ENCODE data around the gene MICAL3.

DNA sequence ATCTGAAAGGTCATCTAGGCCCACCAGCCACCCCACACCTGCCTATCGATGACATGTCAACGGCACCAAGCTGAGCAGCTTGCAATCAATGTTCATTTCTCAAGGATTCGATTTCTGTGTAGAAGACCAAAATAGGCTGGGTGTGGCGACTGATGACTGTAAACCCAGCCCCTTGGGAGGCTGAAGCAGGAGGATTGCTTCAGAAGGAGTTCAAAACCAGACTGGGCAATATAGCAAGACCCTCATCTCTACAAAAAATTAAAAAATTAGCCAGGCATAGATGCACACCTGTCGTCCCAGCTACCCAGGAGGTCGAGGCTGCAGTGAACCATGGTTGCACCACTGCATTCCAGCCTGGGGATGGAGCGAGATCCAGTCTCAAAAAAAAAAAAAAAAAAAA lies 108.7 kb downstream of the MICAL3 start:
- TF ChIP-seq, protein P1, sequence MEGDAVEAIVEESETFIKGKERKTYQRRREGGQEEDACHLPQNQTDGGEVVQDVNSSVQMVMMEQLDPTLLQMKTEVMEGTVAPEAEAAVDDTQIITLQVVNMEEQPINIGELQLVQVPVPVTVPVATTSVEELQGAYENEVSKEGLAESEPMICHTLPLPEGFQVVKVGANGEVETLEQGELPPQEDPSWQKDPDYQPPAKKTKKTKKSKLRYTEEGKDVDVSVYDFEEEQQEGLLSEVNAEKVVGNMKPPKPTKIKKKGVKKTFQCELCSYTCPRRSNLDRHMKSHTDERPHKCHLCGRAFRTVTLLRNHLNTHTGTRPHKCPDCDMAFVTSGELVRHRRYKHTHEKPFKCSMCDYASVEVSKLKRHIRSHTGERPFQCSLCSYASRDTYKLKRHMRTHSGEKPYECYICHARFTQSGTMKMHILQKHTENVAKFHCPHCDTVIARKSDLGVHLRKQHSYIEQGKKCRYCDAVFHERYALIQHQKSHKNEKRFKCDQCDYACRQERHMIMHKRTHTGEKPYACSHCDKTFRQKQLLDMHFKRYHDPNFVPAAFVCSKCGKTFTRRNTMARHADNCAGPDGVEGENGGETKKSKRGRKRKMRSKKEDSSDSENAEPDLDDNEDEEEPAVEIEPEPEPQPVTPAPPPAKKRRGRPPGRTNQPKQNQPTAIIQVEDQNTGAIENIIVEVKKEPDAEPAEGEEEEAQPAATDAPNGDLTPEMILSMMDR (IDR thresholded peaks at IDR 0.05) = no peak
- TF ChIP-seq POLR2A (IDR thresholded peaks at IDR 0.05) = no peak
